Left lobe of liver (tissue), 2 donors: ENCODE results near the gene PLB1. TPM values are rescaled to one million over a fixed set of nuclear protein-coding genes. Genes with fewer than 3 reads are reported as not detected.

ENCODE experiments used
- ATAC-seq: fragments of 200-7000 bp; cut with Tn5 transposase; one replicate; pipeline ENCODE4 v1.9.1; 2020; ENCODE audit warnings: mild to moderate bottlenecking, moderate library complexity
- DNase-seq: peaks from one replicate; pipeline ENCODE4 v3.0.0-alpha.2; 2020; ENCODE audit warnings: low spot score
- total RNA-seq: library from RNA; stranded (reverse); gene quantifications from one replicate; pipeline ENCODE4 v1.2.1, GENCODE V29; 2021
- donor health status: DM: no; HTN: no; CAD: no; lungs with moderate emphysema.
- donor health status: DM: no; HTN: yes; CAD: no.

The PLB1 gene
- total RNA-seq, 1 donor from 2014 or later = 0.45 TPM

DNA sequence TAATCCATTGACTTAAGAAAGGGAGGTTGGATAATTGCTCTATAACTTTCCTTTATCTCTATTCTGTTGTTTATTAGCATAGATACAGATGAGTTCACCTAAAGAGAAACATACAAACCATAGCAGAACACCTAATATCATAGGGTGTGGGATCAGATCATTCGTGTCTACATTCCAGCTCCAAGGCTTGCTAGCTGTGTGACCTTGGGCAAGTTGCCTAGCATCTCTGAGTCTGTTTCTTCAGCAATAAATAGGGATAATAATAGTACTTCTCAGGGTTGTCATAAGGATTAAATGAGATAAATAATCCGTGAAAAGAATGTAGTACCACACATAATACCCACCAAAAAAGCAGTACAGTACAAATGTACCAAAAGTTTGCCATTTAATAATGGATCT, 126.2 kb downstream of the PLB1 start:
- DNase-seq = no peak
- ATAC-seq = no peak

DNA sequence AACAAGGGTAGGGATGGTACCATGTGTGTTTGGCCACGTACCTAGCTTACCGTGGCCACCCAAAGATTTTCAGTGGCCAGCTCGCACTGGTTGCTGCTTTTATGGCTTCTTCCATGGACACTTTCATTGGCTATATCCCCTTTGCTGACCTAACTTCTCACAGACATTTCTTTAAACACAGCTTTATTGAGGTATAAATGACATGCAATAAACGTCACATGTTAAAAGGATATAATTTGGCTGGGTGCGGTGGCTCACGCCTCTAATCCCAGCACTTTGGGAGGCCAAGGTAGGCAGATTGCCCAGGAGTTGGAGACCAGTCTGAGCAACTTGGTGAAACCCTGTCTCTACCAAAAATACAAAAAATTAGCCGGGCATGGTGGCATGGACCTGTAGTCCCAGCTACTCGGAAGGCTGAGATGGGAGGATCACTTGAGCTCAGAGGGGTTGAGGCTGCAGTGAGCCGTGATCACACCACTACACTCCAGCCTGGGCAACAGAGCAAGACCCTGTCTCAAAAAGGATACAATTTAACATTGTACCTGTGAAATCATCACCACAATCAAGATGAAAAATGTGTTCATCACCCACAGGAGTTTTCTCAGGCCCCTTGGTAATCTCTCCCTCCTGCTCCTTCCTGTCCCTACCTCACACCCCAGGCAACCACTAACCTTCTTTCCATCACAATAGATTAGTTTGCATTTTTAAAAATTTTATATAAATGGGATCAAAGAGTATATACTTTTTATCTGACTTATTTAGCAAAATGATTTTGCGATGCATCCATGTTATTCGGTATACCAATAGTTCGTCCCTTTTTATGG, 127.9 kb downstream of the PLB1 start:
- no peak for ATAC-seq
- DNase-seq = no peak

DNA sequence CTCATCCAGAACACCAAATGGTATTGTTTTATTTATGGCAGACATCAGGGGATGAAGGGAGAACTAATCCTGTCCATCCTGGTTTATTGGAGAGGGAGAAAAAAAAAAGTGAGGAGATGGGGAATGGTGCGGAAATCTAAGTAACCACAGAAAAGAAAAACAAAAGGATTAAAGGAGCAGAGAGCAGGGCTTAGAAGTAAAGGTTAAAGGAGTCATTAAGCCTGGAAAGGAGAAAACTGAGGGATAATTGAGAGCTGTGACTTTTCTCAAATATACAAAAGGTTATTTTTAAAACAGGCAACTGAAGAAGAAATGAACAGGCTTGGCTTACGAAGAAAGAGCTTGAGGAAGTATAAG, 128.6 kb downstream of the PLB1 start:
- ATAC-seq (no peak), DNase-seq (no peak)

DNA sequence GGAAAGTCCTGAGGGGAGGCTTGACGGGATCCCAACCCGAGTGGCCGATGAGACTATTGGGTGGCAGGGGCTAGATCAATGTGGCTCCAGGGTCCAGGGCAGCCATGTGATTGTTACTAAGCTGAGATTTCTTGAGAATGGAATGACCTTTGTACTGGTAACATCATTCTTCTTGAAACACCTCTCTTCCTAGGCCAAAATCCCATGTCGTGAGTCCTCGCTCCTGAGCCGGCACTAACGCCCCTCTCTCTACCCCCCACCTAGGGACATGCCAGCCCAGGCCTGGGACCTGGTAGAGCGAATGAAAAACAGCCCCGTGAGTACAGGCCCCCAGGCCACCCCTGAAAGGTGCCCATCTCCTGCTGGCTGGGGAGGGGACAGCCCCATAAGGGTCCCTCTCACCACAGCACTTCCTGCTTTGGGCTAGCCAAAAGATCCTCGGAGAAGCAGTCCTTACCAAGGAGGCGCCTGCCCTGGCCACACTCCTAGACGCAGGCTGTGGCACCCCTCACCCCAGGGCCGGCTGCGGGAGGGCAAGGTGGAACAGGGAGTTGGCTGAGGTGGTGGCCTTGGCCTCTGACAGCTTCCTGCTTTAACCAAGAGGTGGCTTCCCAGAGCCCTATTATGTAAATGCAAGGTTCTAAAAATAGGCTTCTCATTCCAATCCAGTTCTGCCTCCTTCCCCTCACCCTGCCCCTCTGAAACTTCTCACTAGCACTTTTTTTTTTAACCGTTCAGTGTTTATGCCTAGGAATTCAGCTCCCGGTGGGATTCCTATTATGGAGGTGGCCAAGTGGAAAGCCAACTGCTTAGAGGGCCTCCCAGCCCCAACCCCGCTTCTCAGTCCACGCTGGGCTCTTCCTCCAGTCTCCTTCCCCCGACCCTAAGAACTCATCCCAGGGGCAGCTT, 129.2 kb downstream of the PLB1 start:
- ATAC-seq = peak; percentile 45

DNA sequence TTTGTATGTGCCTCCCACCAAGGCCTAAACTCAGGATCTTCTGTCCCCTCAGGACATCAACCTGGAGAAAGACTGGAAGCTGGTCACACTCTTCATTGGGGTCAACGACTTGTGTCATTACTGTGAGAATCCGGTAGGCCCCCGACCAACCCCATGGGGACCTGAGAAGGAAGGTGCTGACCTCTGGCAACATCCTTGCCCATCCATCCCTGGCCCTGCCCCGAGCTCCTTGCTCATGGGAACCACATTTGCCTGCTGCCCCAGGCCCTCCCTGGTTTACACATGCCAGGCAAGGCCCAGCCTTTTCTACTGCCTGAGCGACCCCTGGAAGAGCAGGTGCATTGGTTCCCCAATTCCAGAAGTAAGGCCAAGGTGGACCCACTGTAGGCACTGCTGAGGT, 130.5 kb downstream of the PLB1 start:
- no peak for ATAC-seq
- no peak for DNase-seq

More for the DNA sequence above, 129.2 kb downstream of the PLB1 start:
- peak; percentile 70 for DNase-seq

DNA sequence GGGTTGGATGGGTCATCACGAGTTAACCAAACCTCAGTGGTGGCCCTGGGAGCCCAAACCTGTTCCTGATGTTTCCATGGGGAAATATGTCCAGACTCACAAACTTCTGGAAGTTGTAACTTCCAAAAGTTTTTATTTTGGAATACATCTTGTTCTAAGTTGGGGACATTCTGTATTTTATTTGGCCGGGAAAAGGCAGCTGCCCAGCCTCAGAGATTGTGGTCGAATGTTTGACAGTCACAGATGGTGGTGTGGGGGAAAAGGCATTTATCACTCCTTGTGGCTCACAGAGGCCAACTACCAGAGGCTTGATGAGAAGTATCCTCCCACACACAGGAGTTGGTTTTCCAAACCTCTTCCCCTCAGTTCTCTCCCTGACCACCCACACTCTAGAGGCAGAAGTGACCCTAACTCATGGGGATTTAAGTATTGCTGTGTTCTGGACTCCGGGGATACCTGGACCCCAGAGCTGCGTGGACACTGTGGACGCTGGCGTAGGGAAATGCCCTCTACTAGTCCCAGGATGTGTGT, 131.1 kb downstream of the PLB1 start:
- DNase-seq (no peak), ATAC-seq (no peak)

DNA sequence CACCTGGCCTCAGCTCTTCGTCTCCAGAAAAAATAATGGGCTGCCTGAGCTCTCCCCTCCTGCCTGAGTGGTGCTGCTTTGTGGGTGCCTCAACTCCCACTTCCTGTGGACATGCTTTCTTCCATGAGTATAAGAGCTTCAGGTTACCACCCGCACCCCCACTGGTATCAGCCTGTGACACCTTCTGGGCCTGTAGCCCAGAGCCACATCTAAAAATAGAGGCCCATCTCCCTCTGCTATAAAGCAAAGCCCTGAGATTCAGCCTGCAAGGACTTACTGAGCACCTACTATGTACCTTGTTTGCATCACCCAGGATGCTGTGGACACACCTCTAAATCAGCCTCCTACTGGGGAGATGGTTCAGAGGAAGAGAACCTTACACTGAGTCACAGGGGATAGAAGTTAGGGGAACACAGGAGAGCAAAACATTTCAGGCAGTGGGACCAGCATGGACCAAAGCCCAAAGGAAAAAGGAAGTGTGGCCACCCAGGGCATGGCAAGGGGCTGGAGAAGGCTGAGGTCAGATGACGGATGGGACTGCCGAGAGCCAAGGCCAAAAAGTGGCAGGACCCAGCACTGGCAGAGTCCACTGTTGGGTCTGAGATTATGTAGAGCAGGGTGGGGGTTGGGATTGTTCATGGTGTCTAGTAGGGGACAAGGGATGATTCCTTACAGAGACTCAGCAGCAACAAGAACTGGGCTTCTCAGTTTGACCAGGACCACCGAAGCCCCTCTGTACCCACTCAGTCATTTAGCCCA, 132.0 kb downstream of the PLB1 start:
- DNase-seq (no peak), ATAC-seq (no peak)

DNA sequence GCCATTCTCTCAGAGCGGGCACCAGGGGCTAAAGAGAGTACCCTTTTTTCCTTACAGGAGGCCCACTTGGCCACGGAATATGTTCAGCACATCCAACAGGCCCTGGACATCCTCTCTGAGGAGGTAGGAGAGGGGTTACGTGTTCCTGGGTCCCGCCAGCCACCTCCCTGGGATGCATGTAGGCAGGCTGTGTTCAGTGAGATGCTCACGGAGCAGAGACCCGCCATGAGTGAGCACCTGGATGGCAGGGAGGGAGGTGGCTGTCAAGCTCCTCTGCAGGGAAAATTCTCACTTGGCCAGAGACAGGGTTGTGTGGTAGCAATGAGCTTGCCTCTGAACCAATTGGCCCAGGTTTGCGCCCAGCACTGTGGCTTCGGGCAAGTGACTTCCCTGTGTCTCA, 132.6 kb downstream of the PLB1 start:
- no peak for ATAC-seq
- no peak for DNase-seq

DNA sequence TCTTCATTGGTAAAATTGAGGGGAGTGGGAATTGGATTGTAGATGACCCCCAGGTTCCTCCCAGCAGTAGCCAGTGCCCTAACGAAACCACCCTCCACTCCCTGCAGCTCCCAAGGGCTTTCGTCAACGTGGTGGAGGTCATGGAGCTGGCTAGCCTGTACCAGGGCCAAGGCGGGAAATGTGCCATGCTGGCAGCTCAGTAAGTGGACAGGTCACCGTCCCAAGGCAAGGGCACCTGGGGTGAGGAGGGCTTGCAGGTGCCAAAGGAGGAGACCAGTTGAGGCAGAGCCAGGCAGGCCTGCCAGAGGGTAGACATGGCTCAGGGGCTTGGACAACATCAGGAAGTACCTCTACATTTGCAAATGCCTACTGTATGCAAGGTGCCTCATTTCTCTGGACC, 133.1 kb downstream of the PLB1 start:
- ATAC-seq = peak; percentile 86
- DNase-seq = peak; percentile 93

DNA sequence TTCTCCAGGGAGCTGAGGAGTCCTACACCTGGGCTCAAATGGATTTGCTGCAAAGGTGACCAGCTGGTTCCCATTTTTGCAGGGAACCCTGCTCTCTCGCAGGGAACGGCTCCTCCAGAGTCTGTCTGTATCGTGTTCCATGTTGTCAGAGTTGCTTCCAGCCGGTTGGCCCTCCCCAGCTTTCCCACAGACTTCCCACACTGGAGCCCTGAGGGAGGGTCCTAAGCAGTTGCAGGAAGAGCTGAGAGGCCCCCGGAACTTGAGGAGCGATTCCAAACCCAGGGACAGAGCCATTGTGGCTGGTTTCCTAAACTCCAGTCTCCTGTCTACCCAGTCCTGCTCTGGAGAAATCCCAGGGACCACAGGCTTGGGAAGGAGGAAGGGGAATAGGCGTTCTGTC, 134.1 kb downstream of the PLB1 start:
- ATAC-seq = no peak
- no peak for DNase-seq

DNA sequence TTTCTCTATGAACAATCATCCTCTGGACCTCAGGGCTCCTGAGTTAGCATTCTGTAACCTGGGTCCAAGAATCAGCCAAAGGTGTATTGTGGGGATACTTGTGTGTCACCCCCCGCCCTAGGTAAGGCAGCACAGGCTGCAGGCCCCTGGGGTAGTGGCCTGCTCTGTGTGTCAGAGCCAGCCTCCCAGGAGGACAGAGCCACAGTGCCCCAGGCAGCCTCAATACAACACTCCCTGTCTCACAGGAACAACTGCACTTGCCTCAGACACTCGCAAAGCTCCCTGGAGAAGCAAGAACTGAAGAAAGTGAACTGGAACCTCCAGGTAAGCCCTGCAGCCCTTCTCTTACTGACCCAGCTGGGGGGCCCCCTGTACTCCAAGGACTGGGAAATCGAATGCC, 134.5 kb downstream of the PLB1 start:
- DNase-seq (no peak), ATAC-seq (no peak)

DNA sequence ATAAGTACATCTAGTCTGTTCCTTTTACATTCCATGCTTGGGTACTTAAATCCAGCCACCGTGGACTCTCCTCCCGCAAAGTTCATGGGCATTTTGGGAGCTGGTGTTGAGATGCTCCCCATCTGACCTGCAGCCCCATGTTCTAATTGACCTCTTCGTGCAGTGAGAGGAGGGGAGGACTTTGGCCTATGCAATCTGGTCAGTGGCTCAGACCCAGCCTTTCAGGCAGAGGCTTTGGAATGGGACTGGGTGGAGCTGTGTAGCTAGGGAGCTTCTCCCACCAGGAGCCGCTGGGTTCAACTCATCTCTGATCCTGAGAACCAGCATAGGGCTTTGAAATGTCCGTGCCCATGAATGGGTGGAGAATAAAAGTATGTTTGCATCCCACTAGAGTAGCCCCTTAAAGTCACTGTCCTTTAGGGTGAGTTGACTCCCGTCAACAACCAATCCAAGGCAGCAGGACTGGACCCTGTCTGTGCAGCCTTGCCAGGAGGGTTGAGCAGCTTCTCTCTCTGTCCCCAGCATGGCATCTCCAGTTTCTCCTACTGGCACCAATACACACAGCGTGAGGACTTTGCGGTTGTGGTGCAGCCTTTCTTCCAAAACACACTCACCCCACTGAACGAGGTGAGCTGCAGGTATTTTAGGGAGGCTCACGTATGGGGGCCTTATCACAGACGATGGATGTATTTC, 135.8 kb downstream of the PLB1 start:
- ATAC-seq = peak; percentile 82
- DNase-seq = peak; percentile 82

DNA sequence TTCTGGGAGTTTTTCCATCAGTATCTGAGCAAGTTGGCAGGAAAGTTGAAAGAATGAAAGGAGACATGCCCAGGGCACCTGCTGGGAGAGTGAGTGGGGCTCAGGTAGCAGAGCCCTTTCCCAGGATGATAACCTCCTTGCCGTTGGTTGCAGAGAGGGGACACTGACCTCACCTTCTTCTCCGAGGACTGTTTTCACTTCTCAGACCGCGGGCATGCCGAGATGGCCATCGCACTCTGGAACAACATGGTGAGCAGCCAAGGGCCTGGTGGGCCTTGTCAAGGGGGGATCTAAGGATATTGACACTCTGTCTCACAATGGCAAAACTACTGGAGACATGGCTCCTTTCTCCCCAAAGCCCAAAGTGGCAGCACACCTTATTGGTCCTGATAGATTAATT, 136.9 kb downstream of the PLB1 start:
- DNase-seq = no peak

DNA sequence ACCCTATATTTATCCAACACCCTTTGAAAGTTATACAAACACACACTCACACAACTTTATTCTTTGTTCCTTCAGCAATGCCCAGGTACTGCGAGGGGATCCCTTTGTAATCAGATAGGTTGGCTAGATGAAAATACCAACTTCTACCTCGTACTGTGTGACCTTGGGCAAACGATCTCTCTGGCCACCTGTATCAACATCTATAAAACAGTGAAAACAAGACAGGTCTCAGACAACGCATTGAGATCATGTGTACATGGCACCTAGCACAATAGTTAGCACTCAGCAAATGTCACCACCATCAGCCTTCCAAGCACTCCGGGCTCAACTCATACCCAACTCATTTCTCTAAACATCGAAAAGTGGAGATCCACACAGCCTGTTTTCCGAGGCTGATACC, 137.3 kb downstream of the PLB1 start:
- ATAC-seq (no peak), DNase-seq (no peak)

More for the DNA sequence above, 136.9 kb downstream of the PLB1 start:
- no peak for ATAC-seq

DNA sequence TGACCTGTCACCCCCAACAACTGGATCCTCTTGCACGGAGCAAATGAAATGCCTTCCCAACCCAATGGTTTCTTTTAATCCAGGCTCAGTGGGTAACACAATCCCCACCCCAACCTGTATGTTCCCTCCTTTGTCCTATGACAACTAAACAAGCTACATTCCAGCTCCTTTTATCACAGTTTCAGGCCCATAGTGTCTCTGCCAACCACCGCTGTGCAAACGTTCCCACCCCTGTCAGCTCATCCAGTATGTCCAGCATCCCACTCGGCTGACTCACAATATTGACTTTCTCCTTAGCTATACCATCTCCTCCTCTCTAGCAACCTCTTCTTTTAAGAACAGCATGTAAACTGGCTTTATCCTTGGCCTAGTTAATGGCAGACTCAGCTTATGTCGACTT, 137.9 kb downstream of the PLB1 start:
- ATAC-seq = no peak
- no peak for DNase-seq

DNA sequence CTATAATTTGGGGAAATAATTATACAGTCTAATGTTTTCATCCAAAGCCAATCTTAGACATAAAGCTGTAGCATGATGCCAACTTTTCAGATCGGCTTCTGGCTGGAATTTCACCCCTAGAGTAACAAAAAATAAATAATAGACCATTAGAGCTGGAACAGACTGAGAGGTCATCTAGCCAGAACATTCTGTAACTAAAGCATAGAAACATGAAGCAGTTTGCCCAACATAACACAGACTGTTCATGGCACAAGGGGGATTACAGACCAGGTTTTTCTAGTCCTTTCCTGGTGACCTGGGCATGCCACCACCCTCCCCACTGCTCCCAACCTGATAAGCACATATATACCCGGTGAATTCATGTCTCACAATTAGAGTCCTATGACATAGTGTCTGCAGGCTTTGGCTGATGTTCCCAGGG, 139.3 kb downstream of the PLB1 start:
- DNase-seq (no peak), ATAC-seq (peak; percentile 46)

DNA sequence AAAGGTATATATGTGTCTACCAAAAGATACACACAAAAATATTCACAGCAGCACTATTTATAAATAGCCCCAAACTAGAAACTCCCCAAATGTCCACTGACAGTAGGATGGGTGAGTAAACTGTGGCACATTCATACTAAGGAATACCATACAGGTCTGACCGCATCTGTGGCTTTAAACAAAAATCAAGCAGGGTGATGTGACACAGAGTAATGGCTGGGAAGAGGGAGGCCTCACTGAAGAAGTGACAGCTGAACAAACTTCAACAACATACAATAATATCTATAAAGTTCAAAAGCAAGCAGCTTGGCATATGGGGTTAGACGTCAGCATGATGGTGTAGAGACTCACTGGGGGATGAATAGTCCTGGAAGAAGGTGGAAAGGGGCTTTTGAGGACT, 140.6 kb downstream of the PLB1 start:
- no peak for ATAC-seq
- no peak for DNase-seq

DNA sequence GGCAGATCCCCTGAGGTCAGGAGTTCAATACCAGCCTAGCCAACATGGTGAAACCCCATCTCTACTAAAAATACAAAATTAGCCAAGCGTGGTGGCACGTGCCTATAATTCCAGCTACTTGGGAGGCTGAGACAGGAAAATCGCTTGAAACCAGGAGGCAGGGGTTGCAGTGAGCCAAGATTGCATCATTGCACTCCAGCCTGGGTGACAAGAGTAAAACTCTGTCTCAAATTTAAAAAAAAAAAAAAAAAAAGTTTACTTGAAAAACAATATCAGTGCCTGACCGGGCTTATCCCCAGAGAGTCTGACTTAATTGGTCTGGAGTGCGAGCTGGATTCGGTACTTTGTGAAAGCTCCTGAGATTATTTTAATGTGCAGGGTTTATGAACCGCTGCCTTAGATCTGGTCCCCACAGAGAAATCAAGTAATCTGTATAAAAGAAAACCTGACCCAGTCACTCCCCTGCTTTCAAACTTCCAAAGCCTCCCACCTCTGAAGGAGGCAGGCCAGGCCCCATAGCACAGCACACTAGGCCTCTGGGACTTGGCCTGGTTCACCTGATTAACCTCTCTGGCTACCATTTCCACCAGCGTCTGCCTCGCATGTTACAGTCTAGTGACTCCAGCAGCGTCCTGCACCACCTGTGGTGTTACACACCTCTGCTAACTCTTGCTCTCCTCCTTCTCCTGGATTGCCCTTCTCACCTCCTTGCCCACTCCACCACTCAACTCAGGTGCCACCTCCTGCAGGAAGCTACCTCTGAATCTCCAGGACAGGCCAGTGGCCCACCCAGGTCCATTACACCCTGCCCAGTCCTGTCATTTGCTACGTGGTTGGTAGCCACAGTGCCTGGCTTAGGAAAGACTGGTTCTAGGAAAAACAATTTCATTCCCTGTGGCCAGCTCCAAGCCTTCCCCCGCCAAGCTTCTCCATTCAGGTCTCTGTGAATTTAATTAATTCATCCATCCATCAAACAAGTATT, 141.5 kb downstream of the PLB1 start:
- ATAC-seq (no peak), DNase-seq (no peak)

DNA sequence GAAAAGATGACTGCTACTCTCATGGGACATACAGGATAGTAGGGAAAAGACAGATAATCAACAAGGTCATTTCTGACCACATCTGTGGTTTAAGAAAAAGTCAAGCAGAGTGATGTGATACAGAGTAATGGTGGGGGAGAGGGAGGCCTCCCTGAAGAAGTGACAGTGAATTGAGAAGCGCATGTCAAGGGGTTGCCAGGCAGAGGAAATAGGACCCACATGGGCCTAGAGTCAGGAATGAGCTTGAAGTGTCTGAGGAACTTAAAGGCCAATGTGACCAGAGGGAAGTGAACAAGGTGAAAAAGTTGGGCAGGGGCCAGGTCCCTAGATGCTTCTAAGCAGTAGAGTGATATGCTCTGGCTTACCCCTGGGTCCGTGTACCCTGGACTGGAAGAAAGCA, 142.2 kb downstream of the PLB1 start:
- ATAC-seq = no peak
- DNase-seq = no peak
